Trophoblast cell (in vitro differentiated cells and primary cell): Measurements from ENCODE around the gene BABAM2.

ENCODE experiments used
- DNase-seq, 2 donors: peaks; one replicate each; pipeline ENCODE4 v3.0.0-alpha.2; 2016
- H2AFZ ChIP-seq: 2 replicates; pipeline ENCODE4 v1.6.1; 2013; ENCODE audit warnings: low read length, moderate library complexity, mild to moderate bottlenecking; ENCODE audit not compliant: insufficient read depth, poor library complexity
- H2AK5ac ChIP-seq: 2 replicates; pipeline ENCODE4 v1.6.1; 2013; ENCODE audit warnings: mild to moderate bottlenecking, low read length
- H2BK120ac ChIP-seq: 2 replicates; pipeline ENCODE4 v1.6.1; 2013; ENCODE audit warnings: low read length, mild to moderate bottlenecking, moderate library complexity; ENCODE audit not compliant: insufficient read depth, poor library complexity
- H2BK12ac ChIP-seq: 2 replicates; pipeline ENCODE4 v1.6.1; 2013; ENCODE audit warnings: mild to moderate bottlenecking, low read length, moderate library complexity
- H2BK5ac ChIP-seq: 2 replicates; pipeline ENCODE4 v1.6.1; 2013; ENCODE audit warnings: low read length, low read depth, moderate library complexity, mild to moderate bottlenecking; ENCODE audit not compliant: poor library complexity
- H3K14ac ChIP-seq: 2 replicates; pipeline ENCODE4 v1.6.1; 2013; ENCODE audit warnings: mild to moderate bottlenecking, low read length
- H3K18ac ChIP-seq: 2 replicates; pipeline ENCODE4 v1.6.1; 2013; ENCODE audit warnings: mild to moderate bottlenecking, low read length
- H3K23ac ChIP-seq: 2 replicates; pipeline ENCODE4 v1.6.1; 2013; ENCODE audit warnings: low read length
- H3K27ac ChIP-seq: 2 replicates; pipeline ENCODE4 v1.5.1; 2013; ENCODE audit warnings: low read depth, mild to moderate bottlenecking, inconsistent platforms, low read length, moderate library complexity
- H3K27me3 ChIP-seq: 2 replicates; pipeline ENCODE4 v1.6.1; 2013; ENCODE audit warnings: inconsistent platforms, mild to moderate bottlenecking, low read length, moderate library complexity; ENCODE audit not compliant: insufficient read depth
- H3K36me3 ChIP-seq, 2 experiments: 1 replicate in 1 of 2; 2 replicates in 1 of 2; pipeline ENCODE4 v1.6.1; 2013; ENCODE audit warnings: low read length in 2 of 2, mild to moderate bottlenecking in 2 of 2, moderate library complexity in 1 of 2; ENCODE audit not compliant: insufficient read depth in 2 of 2, control insufficient read depth in 1 of 2
- H3K4ac ChIP-seq: 2 replicates; pipeline ENCODE4 v1.6.1; 2013; ENCODE audit warnings: low read depth, mild to moderate bottlenecking, low read length, moderate library complexity
- H3K4me1 ChIP-seq, 2 experiments: 1 replicate in 1 of 2; 2 replicates in 1 of 2; pipeline ENCODE4 v1.6.1; 2013; ENCODE audit warnings: low read length in 2 of 2, mild to moderate bottlenecking in 2 of 2, moderate library complexity in 1 of 2; ENCODE audit not compliant: insufficient read depth in 2 of 2, control insufficient read depth in 1 of 2
- H3K4me2 ChIP-seq: 2 replicates; pipeline ENCODE4 v1.6.1; 2013; ENCODE audit warnings: inconsistent platforms, mild to moderate bottlenecking, low read length, moderate library complexity
- H3K4me3 ChIP-seq: 2 replicates; pipeline ENCODE4 v1.5.1; 2013; ENCODE audit warnings: mild to moderate bottlenecking, low read depth, low read length, inconsistent platforms
- H3K79me1 ChIP-seq: one replicate; pipeline ENCODE4 v1.6.1; 2013; ENCODE audit warnings: low read length
- H3K79me2 ChIP-seq: 2 replicates; pipeline ENCODE4 v1.6.1; 2013; ENCODE audit warnings: low read length, mild to moderate bottlenecking; ENCODE audit not compliant: control insufficient read depth, insufficient read depth, poor library complexity
- H3K9ac ChIP-seq: 2 replicates; pipeline ENCODE4 v1.6.1; 2013; ENCODE audit warnings: mild to moderate bottlenecking, low read length
- H3K9me3 ChIP-seq: 2 replicates; pipeline ENCODE4 v1.6.1; 2013; ENCODE audit warnings: low read depth, mild to moderate bottlenecking, control low read depth, inconsistent platforms, low read length; ENCODE audit not compliant: insufficient read depth
- H4K12ac ChIP-seq: 2 replicates; pipeline ENCODE4 v1.6.1; 2013; ENCODE audit warnings: low read depth, mild to moderate bottlenecking, low read length, moderate library complexity
- H4K8ac ChIP-seq: 2 replicates; pipeline ENCODE4 v1.6.1; 2013; ENCODE audit warnings: low read depth, mild to moderate bottlenecking, low read length, moderate library complexity
- H4K91ac ChIP-seq: one replicate; pipeline ENCODE4 v1.6.1; 2013; ENCODE audit warnings: low read depth, mild to moderate bottlenecking, low read length, moderate library complexity
- WGBS: extraction: QIAGEN DNeasy Blood & Tissue Kit; methylation state at CpG from one replicate; pipeline ENCODE4 v1.1.7; 2013; ENCODE audit warnings: missing lambda C conversion rate; ENCODE audit not compliant: insufficient read length, insufficient coverage; ENCODE audit errors: extremely low coverage; 5-methylcytosine and 5-hydroxymethylcytosine counted together

The BABAM2 gene

GRCh38 chr2:28080911-28081310, 190.4 kb downstream of the BABAM2 start:
- no peaks in the 10 kb centered on the region for H3K79me1 ChIP-seq

GRCh38 chr2:28082131-28082530, 191.6 kb downstream of the BABAM2 start:
- no peak overlapping the region for H3K14ac ChIP-seq

More at GRCh38 chr2:28080911-28081310, 190.4 kb downstream of the BABAM2 start:
- H2AFZ ChIP-seq: no peak overlapping the region
- H3K9ac ChIP-seq: no peak overlapping the region
- H3K14ac ChIP-seq: no peak overlapping the region
- H2AK5ac ChIP-seq: no peak overlapping the region
- H2BK12ac ChIP-seq: no peak overlapping the region
- H2BK120ac ChIP-seq: no peak overlapping the region
- H3K27me3 ChIP-seq: no peaks in the 10 kb centered on the region
- H4K8ac ChIP-seq: no peak overlapping the region
- H3K4me3 ChIP-seq: no peak overlapping the region
- H4K12ac ChIP-seq: no peak overlapping the region
- H3K9me3 ChIP-seq: no peaks in the 10 kb centered on the region
- WGBS: no CpG with 5 or more reads among the region's 5 CpGs
- H3K4ac ChIP-seq: no peak overlapping the region
- no peaks in the 10 kb centered on the region for H3K36me3 ChIP-seq
- H3K4me1 ChIP-seq: no peaks in the 10 kb centered on the region
- H3K23ac ChIP-seq: no peak overlapping the region
- H3K79me2 ChIP-seq: no peaks in the 10 kb centered on the region
- peak; percentile 33 to 35 for DNase-seq
- H3K4me2 ChIP-seq: no peak overlapping the region
- no peak overlapping the region for H2BK5ac ChIP-seq
- no peak overlapping the region for H3K27ac ChIP-seq
- no peak overlapping the region for H3K18ac ChIP-seq
- H4K91ac ChIP-seq: no peak overlapping the region

DNA sequence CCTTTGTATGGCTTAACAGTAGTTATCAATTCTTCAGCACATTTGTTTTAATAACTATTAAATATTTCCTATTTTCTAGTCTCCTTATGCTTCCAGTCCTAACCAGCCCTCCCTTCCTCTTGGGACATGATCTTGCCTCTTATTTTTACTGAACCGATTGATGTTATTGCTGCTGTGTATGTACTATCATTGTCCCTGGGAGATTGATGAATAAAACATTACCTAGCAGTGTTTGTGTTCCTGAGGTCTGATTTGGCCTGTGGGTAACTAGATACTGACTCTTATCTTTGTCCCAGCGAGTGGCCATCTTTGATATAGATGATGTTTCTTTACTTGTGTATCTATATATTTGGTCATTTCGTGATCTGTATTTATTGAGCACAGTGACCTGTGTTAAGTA, 192.9 kb downstream of the BABAM2 start:
- Histone ChIP-seq H3K14ac (no peak overlapping the region), H3K4ac (no peak overlapping the region), H3K27ac (no peak overlapping the region), H3K79me1 (no peaks in the 10 kb centered on the region), H3K9me3 (no peaks in the 10 kb centered on the region), H3K23ac (no peak overlapping the region), H3K4me1 (no peaks in the 10 kb centered on the region), H2AK5ac (no peak overlapping the region), H3K36me3 (no peaks in the 10 kb centered on the region), H2BK120ac (no peak overlapping the region), H4K8ac (no peak overlapping the region), H2BK12ac (no peak overlapping the region), H3K79me2 (no peaks in the 10 kb centered on the region), H4K91ac (no peak overlapping the region), H3K27me3 (no peaks in the 10 kb centered on the region), H4K12ac (no peak overlapping the region), H3K18ac (no peak overlapping the region), H2AFZ (no peak overlapping the region), H3K9ac (no peak overlapping the region), H3K4me3 (no peak overlapping the region), H2BK5ac (no peak overlapping the region), H3K4me2 (no peak overlapping the region)
- no CpG with 5 or more reads among the region's 3 CpGs for WGBS
- no peak for DNase-seq

More at GRCh38 chr2:28082131-28082530, 191.6 kb downstream of the BABAM2 start:
- no peak overlapping the region for H2AFZ ChIP-seq
- H2AK5ac ChIP-seq: no peak overlapping the region
- no peak overlapping the region for H2BK120ac ChIP-seq
- H2BK12ac ChIP-seq: no peak overlapping the region
- no peak overlapping the region for H2BK5ac ChIP-seq
- no peak overlapping the region for H4K91ac ChIP-seq
- no peak overlapping the region for H3K4me3 ChIP-seq
- H3K9ac ChIP-seq: no peak overlapping the region
- no peaks in the 10 kb centered on the region for H3K36me3 ChIP-seq
- no peaks in the 10 kb centered on the region for H3K9me3 ChIP-seq
- no peak overlapping the region for H3K4ac ChIP-seq
- H3K79me2 ChIP-seq: no peaks in the 10 kb centered on the region
- no peak overlapping the region for H3K27ac ChIP-seq
- no CpG with 5 or more reads among the region's 2 CpGs for WGBS
- no peaks in the 10 kb centered on the region for H3K4me1 ChIP-seq
- H4K8ac ChIP-seq: no peak overlapping the region
- H3K23ac ChIP-seq: no peak overlapping the region
- H3K18ac ChIP-seq: no peak overlapping the region
- DNase-seq: peak in 1 of 2 donors; percentile 66
- no peak overlapping the region for H4K12ac ChIP-seq
- no peaks in the 10 kb centered on the region for H3K27me3 ChIP-seq
- no peak overlapping the region for H3K4me2 ChIP-seq
- no peaks in the 10 kb centered on the region for H3K79me1 ChIP-seq

DNA sequence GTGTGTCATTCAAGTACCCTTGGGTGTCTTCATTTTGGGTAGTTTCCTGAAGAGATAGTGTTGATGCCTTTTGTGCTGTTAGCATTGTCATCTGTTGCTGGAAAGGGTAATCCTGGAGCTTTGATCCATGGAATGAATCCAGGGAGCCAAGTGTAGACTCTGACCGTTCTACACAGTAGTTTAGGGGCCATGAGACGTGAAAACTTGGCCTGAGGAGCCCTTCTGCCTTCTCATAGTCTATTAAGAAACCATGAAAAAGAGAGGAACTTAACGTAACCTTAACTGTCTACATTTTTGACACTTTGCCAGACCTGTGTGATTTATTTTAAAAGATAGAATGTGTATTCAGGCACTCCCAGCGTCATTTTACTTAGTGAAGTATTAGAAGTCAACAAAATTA, 194.0 kb downstream of the BABAM2 start:
- peak overlapping the region; percentile 40 for H2BK12ac ChIP-seq
- no peak overlapping the region for H3K4me3 ChIP-seq
- no peak overlapping the region for H3K18ac ChIP-seq
- no peak overlapping the region for H3K27ac ChIP-seq
- DNase-seq: no peak
- no peaks in the 10 kb centered on the region for H3K27me3 ChIP-seq
- no CpG with 5 or more reads among the region's 4 CpGs for WGBS
- no peaks in the 10 kb centered on the region for H3K79me1 ChIP-seq
- H3K14ac ChIP-seq: no peak overlapping the region
- no peak overlapping the region for H4K8ac ChIP-seq
- no peaks in the 10 kb centered on the region for H3K9me3 ChIP-seq
- H4K91ac ChIP-seq: no peak overlapping the region
- H3K4me1 ChIP-seq: no peaks in the 10 kb centered on the region
- H3K4ac ChIP-seq: no peak overlapping the region
- H4K12ac ChIP-seq: no peak overlapping the region
- no peak overlapping the region for H2AFZ ChIP-seq
- no peaks in the 10 kb centered on the region for H3K79me2 ChIP-seq
- H3K36me3 ChIP-seq: no peaks in the 10 kb centered on the region
- no peak overlapping the region for H2AK5ac ChIP-seq
- H3K4me2 ChIP-seq: no peak overlapping the region
- H2BK5ac ChIP-seq: no peak overlapping the region
- H3K9ac ChIP-seq: no peak overlapping the region
- no peak overlapping the region for H3K23ac ChIP-seq
- H2BK120ac ChIP-seq: no peak overlapping the region
